ENCODE results near the gene MRPL49. TPM values are rescaled to one million over a fixed set of nuclear protein-coding genes. Genes with fewer than 3 reads are reported as not detected.

Gene MRPL49
- total and polyA plus RNA-seq, 9 of the 15 experiments (the other 6 are each of a cell fraction or from before 2014, with no cell fraction given), result 74.3 to 132 (median 91.2) TPM

GRCh38 chr11:65112546-65113360, 9.4 kb upstream of the MRPL49 start (continued):
- TF ChIP-seq TRIM25 (IDR thresholded peaks at IDR 0.05; ENCODE audit: borderline replicate concordance) (no peak), KDM5B (IDR thresholded peaks at IDR 0.05; ENCODE audit: insufficient replicate concordance, low read depth, low read length) (peak; percentile 39), TAL1 (IDR thresholded peaks at IDR 0.05) (no peak), ZNF592 (IDR thresholded peaks at IDR 0.05) (peak; percentile 62; the same call in 1 of the 2 replicates), ZNF707 (CRISPR knock-in tag; conservative IDR thresholded peaks at IDR 0.05) (no peak), NR3C1 (CRISPR knock-in tag; IDR thresholded peaks at IDR 0.05) (no peak), ELK1 (CRISPR knock-in tag; IDR thresholded peaks at IDR 0.05) (no peak), HBP1 (CRISPR knock-in tag; IDR thresholded peaks at IDR 0.05) (0 out of 2 replicates have a peak, but pooled peaks have one; percentile 6), USF2 (CRISPR knock-in tag; IDR thresholded peaks at IDR 0.05) (no peak), ZNF398 (CRISPR knock-in tag; IDR thresholded peaks at IDR 0.05) (no peak), MITF (IDR thresholded peaks at IDR 0.05) (no peak), HDGF (IDR thresholded peaks at IDR 0.05) (no peak), CAMTA2 (CRISPR knock-in tag; conservative IDR thresholded peaks at IDR 0.05) (no peak)
